ENCODE results near the gene SEC14L3.

The SEC14L3 gene

DNA sequence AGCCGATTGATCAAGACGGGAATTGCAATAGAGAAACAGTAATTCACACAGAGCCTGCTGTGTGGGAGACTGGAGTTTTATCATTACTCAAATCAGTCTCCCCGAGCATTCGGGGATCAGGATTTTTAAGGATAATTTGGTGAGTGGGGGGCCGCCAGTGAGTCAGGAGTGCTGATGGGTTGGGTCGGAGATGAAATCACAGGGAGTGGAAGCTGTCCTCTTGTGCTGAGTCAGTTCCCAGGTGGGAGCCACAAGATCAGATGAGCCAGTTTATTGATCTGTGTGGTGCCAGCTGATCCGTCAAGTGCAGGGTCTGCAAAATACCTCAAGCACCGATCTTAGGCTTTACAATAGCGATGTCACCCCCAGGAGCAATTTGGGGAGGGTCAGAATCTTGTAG, 30.7 kb downstream of the SEC14L3 start:
- no peak for DNase-seq

- DNase-seq: no peak
These were observed 32.0 kb downstream of the SEC14L3 start for GRCh38 chr22:30439836-30440235.

DNA sequence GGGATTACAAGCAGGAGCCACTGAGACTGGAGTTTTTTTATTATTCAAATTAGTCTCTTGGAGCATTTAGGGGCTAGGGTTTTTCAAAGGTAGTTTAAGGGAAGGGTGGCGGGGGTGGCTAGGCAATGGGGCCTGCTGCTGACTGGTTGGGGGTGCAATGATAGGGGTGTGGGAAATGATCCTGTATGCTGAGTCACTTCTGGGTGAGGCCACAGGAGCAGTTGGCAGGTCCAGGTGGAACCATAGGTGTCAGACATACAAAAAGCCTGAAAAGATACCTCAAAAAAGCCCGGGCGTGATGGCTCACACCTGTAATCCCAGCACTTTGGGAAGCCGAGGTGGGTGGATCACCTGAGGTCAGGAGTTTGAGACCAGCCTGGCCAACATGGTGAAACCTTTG, 32.6 kb downstream of the SEC14L3 start:
- no peak for DNase-seq

DNA sequence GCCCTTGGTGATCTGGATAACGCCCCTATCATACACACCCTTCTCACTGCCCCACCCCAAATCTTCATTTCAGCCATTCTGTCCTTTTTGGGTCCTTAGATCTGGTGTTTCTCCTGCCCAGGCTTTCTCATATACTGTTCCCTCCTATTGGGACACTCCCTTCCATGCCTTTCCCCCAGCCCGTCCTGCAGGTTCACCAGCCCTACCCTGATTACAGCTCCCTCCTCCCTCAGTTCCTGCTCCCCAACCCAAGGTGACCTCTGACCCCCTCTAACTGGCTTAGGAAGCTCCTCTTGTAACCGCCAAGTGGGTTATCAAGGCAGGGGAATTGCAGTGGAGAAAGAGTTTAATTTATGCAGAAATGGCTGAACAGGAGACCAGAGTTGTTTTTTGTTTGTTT, 33.3 kb downstream of the SEC14L3 start:
- DNase-seq: no peak

DNA sequence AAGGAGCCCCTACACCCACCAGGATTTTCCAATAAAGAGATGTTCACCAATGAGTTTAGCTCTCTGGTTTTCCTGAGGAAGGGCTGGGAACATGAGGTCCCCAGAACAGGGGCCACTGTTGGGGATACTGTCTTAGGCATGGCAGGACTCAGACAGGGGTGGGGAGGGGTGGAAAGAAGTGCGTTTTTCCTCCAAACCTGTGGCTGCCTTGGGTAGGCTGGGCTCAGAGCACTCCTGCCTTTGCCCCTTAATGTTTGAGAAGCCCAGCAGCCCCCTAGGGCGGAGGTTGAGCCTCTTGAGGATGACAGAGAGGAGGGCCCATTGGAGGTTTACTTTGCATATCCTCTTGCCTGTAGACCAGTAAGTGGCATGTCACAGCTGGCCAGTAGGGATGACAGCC, 35.6 kb downstream of the SEC14L3 start:
- no peak for DNase-seq

DNA sequence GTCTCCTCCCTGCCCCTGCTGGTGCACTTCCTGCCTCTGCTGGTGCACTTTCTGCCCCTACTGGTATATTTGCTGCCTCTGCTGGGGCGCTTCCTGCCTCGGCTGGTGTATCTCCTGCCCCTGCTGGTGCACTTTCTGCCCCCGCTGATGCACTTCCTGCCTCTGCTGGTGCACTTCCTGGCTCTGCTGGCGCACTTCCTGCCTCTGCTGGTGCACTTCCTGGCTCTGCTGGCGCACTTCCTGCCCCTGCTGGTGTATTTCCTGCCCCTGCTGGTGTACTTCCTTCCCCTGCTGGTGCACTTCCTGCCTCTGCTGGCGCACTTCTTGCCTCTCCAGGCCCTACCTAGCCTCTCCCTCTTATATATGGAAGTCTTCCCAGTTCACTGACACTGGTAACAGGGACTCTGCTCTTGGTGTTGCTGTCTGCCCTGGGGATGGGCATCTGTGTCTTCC, 36.1 kb downstream of the SEC14L3 start:
- DNase-seq: peak; percentile 79

DNA sequence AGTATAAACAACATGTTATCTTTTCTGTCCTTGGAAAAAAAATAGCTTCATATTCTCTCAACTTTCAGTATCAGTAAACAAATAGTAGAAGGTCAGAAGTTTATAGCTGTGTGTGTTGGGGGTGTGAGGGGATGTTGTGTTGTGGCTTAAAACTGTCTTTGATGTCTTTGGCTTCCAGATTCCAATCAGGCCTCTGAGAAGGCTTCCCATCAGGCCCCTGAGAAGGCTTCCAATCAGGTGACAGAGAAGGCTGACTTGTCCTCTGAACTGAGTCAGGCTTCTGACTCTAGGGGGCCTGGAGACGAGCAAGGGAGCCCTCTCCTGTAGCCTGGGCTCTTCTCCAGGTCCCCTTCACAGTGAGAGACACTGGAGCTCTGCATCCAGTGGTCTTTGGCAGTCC, 37.0 kb downstream of the SEC14L3 start:
- DNase-seq: no peak

DNA sequence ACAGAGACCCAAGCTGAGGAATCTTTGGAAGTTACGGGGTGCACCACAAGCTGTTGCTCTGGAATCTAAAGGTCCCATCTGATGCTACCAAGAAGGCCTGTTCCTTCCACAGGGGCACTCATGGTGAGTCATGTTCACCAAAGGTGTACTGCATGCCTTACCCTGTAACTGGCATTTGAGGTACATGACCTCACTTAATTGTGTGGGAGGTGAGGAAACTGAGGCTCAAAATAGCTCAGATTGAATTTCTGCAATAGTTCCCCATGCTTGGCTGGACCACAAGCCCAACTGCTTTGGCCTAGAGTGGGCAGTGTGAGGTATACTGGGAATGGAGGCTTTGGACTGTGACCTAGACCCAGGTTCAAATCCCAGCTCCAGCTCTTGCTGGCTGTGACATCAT, 38.0 kb downstream of the SEC14L3 start:
- DNase-seq: no peak

DNA sequence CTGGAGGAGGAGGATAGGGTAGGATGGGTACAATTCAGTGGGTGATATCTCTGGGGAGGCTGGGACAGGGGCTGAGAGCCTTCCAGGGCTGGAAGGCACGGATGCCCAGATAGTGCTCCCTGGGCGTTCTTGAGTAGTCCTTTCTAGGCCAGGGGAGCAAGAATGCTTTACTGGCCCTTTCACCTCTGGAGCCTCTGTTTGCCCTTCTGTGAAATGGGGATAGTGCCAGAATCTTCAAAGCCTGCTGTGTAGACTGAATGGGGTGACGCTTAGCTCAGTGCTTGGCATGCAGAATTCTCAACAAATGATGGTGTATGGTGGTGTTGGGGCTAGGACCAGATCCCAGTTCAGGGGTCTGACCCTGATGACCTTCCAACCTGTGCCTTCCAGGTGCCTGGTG, 38.6 kb downstream of the SEC14L3 start:
- no peak for DNase-seq

DNA sequence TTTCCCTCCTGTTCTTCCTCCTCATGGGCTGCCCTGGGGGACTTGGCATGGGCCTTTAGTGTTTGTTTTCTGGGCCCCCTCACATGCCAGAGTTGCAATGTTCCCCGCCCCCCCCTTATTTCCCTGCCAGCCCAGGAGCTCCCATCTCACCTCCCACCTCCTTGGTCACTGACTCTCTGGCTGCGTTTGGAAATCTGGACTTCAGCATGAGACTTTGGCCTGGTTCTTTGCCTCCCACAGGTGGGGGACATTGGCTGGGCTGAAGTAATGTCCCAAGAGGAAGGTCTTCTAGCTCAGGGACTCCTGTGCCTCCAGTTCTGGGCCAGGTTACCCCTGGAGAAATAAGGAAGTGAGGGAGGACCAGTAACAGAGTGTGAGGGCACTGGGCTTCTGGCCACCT, 39.3 kb downstream of the SEC14L3 start:
- no peak for DNase-seq

- DNase-seq: no peak
These were observed 39.7 kb downstream of the SEC14L3 start for GRCh38 chr22:30432096-30432495.

DNA sequence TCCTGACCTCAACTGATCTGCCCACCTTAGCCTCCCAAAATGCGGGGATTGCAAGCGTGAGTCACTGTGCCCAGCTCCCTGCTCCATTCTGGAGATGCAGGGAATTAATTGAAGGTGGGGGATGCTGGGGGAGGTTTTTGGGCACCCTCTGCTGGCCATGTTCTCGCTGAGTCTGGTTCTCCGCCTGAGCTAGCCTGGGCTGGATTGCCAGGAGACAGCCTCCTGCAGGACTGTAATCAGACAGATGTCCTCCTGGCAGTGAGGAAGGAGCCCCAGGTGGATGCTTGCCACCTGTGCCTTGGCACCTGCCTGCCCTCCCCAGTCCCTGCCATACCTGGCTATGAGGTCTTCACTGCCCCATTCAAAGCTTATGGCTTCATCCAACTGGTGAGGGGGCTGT, 40.9 kb downstream of the SEC14L3 start:
- DNase-seq: no peak

DNA sequence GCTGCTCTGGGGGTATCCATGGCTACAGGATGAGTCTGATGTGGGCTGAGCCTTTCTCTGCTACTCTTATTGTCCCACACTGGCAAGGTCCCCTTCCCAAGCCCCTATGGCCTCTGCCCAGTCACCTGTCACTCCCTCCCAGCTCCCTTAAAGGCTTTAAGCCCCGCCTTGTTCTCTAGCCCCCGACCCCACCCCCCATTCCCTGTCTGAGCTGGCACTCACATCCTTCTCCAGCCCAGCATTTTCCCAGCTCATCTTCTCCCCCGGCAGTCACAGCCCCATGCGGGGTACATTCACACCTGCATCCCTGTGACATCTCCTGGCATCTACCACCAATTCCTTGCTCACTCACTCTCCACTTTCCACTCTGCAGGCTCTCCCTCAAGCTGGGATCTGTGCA, 41.9 kb downstream of the SEC14L3 start:
- no peak for DNase-seq

DNA sequence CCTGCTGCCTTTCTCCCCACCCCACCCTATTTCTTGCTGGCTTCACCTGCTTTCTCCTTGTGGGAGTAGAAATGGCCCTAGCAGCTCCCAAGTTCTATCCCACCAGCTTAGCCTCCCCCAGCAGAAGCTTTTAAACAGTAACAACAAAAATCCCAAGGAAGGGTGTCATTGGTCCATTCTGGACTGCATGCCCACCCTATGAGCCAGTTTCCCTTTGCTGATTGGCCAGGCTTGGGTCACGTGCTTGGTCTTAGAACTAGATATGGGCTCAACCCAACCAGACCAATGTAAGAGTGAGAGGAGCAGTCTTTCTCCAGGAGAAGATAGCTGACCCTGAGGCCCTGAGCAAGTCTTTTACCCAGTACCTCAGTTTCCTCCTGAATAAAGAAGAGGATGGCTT, 43.9 kb downstream of the SEC14L3 start:
- DNase-seq: no peak

GRCh38 chr22:30426388-30427353, 45.1 kb downstream of the SEC14L3 start:
- peak; percentile 89 for DNase-seq

GRCh38 chr22:30425616-30426387, 46.0 kb downstream of the SEC14L3 start, which contains the start of gene MTFP1:
Gene MTFP1 (plus strand): TSS chr22:30425768. CDS start chr22:30425880, 112 bp downstream.
- peak; percentile 45 for DNase-seq

DNA sequence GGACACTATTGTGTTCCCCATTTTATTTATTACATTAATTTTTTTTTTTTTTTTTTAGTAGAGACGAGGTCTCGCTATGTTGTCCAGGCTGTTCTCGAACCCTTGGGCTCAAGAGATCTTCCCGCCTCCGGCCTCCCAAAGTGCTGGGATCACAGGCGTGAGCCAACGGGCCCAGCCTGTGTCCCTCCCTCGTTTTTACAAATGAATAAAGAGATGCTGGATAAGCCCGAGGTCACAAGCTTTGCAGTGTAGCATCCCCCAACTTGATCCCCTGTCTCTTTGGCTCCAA, 46.5 kb downstream of the SEC14L3 start:
- DNase-seq: no peak

- DNase-seq: no peak
These were observed 47.1 kb downstream of the SEC14L3 start for GRCh38 chr22:30424534-30425326.

GRCh38 chr22:30423959-30424533, 47.8 kb downstream of the SEC14L3 start:
- peak; percentile 99 for DNase-seq

GRCh38 chr22:30423301-30423958, 48.4 kb downstream of the SEC14L3 start:
- peak; percentile 77 for DNase-seq

- DNase-seq: peak; percentile 55
These were observed 49.1 kb downstream of the SEC14L3 start for GRCh38 chr22:30422481-30423300.

Measured in stimulated activated CD4-positive, alpha-beta T cell treated with anti-CD3 and anti-CD28 coated beads, Interleukin-1b, Interleukin-23, amount 100 ng/mL, for 48 hours (primary cell).